Measurements from ENCODE around the gene RBM48. TPM values are rescaled to one million over a fixed set of nuclear protein-coding genes. Genes with fewer than 3 reads are reported as not detected.

RBM48 gene
- total RNA-seq, 4 donors from 2014 or later: 9.0 to 21.2 (median 13.6) TPM

DNA sequence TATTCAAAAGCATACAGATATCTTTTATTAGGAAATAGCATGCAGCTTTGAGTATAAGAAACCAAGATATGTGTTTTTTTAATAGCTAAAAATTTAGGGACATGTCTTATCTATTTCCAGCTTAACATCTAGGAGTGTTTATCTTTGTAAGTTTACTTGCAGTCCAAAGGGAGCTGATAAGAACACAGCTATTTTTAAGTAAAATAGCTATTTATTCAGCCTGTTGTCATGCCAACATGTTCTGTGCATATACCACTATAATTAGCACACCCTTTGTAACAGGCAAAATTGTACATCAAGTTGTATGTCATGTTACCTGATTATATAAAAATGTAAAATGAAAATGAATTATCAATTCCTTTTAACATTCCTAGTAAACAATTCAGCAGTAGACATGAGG is 32.0 kb downstream of the RBM48 start:
- H3K4me1 ChIP-seq: no peaks in the 10 kb centered on the region
- no peaks in the 10 kb centered on the region for H3K9me3 ChIP-seq
- H3K4me3 ChIP-seq: no peak overlapping the region
- no peaks in the 10 kb centered on the region for H3K27me3 ChIP-seq
- TF ChIP-seq, protein P1, sequence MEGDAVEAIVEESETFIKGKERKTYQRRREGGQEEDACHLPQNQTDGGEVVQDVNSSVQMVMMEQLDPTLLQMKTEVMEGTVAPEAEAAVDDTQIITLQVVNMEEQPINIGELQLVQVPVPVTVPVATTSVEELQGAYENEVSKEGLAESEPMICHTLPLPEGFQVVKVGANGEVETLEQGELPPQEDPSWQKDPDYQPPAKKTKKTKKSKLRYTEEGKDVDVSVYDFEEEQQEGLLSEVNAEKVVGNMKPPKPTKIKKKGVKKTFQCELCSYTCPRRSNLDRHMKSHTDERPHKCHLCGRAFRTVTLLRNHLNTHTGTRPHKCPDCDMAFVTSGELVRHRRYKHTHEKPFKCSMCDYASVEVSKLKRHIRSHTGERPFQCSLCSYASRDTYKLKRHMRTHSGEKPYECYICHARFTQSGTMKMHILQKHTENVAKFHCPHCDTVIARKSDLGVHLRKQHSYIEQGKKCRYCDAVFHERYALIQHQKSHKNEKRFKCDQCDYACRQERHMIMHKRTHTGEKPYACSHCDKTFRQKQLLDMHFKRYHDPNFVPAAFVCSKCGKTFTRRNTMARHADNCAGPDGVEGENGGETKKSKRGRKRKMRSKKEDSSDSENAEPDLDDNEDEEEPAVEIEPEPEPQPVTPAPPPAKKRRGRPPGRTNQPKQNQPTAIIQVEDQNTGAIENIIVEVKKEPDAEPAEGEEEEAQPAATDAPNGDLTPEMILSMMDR (IDR thresholded peaks at IDR 0.05): no peak
- TF ChIP-seq POLR2AphosphoS5 (IDR thresholded peaks at IDR 0.05) (no peak), POLR2A (IDR thresholded peaks at IDR 0.05) (no peak), EP300 (IDR thresholded peaks at IDR 0.05) (no peak)
- peaks cover 54% of the 10 kb centered on the region for H3K36me3 ChIP-seq
- DNase-seq (ENCODE audit: low spot score in 2 of 2): no peak
- H3K27ac ChIP-seq: no peak overlapping the region

DNA sequence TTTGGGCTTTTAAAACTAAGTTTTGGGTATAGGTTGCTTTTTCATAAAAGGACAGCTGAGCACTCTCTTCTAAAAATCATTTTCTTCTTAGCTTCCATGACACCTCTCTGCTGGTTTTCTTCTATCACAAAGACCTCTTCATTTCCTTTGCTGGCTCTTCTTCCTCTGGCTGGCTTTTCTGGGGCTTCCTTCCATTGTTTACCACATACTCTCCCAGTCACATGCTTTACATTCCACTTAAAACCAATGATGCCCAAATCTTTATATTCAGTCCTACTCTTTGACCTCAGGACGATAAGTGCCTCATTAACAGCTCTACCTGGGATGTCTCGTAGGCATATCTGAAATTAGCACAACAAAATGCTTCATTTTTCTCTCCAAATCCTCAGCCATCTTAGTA is 34.8 kb downstream of the RBM48 start:
- Histone ChIP-seq H3K9me3 (no peaks in the 10 kb centered on the region), H3K27me3 (no peaks in the 10 kb centered on the region), H3K4me3 (no peak overlapping the region), H3K4me1 (no peaks in the 10 kb centered on the region), H3K27ac (no peak overlapping the region), H3K36me3 (peaks cover 69% of the 10 kb centered on the region)
- TF ChIP-seq POLR2AphosphoS5 (IDR thresholded peaks at IDR 0.05): no peak
- TF ChIP-seq, protein P1 (IDR thresholded peaks at IDR 0.05): no peak
- TF ChIP-seq EP300 (IDR thresholded peaks at IDR 0.05): no peak
- TF ChIP-seq POLR2A (IDR thresholded peaks at IDR 0.05): no peak
- DNase-seq (ENCODE audit: low spot score in 2 of 2): no peak
- WGBS: 84% methylated on average over 2 of the region's 2 CpGs

DNA sequence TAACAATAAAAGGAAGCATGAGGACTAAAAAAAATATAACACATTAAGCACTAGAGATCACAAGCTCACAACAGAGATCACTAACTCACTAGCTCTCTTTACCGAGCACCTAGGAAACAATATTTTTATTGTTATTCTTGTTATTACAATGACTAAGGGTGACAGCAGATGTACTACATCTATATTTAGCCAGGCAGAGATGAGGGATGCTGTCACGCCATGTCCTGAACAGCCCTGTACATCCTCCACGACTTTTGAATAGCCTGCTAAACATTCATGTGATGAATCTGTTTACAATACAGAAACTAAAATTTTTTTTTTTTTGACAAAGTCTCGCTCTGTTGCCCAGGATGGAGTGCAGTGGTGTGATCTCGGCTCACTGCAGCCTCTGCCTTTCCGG is 38.9 kb downstream of the RBM48 start:
- DNase-seq (ENCODE audit: low spot score in 2 of 2): no peak
- H3K9me3 ChIP-seq: no peaks in the 10 kb centered on the region
- H3K27ac ChIP-seq: no peak overlapping the region
- no peaks in the 10 kb centered on the region for H3K4me1 ChIP-seq
- H3K4me3 ChIP-seq: no peak overlapping the region
- WGBS: 89% methylated on average over 6 of the region's 6 CpGs
- no peaks in the 10 kb centered on the region for H3K27me3 ChIP-seq
- H3K36me3 ChIP-seq: peaks cover 75% of the 10 kb centered on the region
- TF ChIP-seq POLR2A (IDR thresholded peaks at IDR 0.05) (no peak), POLR2AphosphoS5 (IDR thresholded peaks at IDR 0.05) (no peak), EP300 (IDR thresholded peaks at IDR 0.05) (no peak)
- TF ChIP-seq, protein P1 (IDR thresholded peaks at IDR 0.05): no peak

DNA sequence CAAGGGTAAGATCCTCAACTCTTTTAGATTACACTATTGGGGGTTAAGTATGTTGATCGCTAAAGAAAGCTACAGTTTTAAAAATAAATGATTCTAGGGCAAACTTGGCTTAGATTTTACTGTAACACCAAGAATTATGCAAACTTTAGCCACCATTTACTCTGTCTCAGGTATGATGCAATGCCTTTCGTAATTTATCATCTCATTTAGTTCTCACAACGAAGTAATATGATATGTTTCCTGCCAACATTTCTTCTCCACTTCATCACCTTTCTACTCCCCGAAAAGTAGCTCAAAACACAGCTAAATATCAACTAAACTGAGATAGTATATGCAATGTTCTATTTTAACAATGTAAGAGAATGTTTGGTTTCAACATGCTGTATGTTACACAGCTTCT is 40.5 kb downstream of the RBM48 start:
- Histone ChIP-seq H3K27ac (no peak overlapping the region), H3K36me3 (peaks cover 70% of the 10 kb centered on the region), H3K9me3 (no peaks in the 10 kb centered on the region), H3K27me3 (no peaks in the 10 kb centered on the region), H3K4me3 (no peak overlapping the region), H3K4me1 (no peaks in the 10 kb centered on the region)
- DNase-seq (ENCODE audit: low spot score in 2 of 2): no peak
- TF ChIP-seq POLR2AphosphoS5 (IDR thresholded peaks at IDR 0.05): no peak
- TF ChIP-seq, protein P1 (IDR thresholded peaks at IDR 0.05): no peak
- 86% methylated on average over 4 of the region's 4 CpGs for WGBS

GRCh38 chr7:92576296-92576695 is 47.7 kb downstream of the RBM48 start:
- Histone ChIP-seq H3K27ac (no peak overlapping the region), H3K36me3 (peaks cover 81% of the 10 kb centered on the region), H3K27me3 (no peaks in the 10 kb centered on the region), H3K4me1 (no peaks in the 10 kb centered on the region), H3K9me3 (no peaks in the 10 kb centered on the region), H3K4me3 (no peak overlapping the region)
- TF ChIP-seq POLR2A (IDR thresholded peaks at IDR 0.05) (no peak), POLR2AphosphoS5 (IDR thresholded peaks at IDR 0.05) (no peak)
- TF ChIP-seq, protein P1 (IDR thresholded peaks at IDR 0.05): no peak
- WGBS: 89% methylated on average over 3 of the region's 3 CpGs
- DNase-seq (ENCODE audit: low spot score in 2 of 2): no peak
